Gastrocnemius medialis (tissue), 4 donors: ENCODE results near the gene IFITM10. TPM values are rescaled to one million over a fixed set of nuclear protein-coding genes. Genes with fewer than 3 reads are reported as not detected.

Experiments used
- ATAC-seq, 2 donors: fragments of 150-250 bp; one replicate each; pipeline ENCODE4 v1.9.1; 2016
- DNase-seq, 2 donors: peaks; one replicate each; pipeline ENCODE4 v3.0.0-alpha.2; 2019
- H3K27ac ChIP-seq, 4 donors: fragments of 200-600 bp; sonication (generic); 1 replicate in 1 of 4; 2 replicates in 3 of 4; pipeline ENCODE4 v1.5.1; 2016 to 2018; ENCODE audit warnings: mild to moderate bottlenecking in 2 of 4, moderate library complexity in 1 of 4
- H3K27me3 ChIP-seq, 3 donors: fragments of 200-600 bp; sonication (generic) in 2 of 3; 1 replicate in 1 of 3; 2 replicates in 2 of 3; pipeline versions ENCODE4 v1.5.1 to v1.6.0; 2016 to 2019; ENCODE audit warnings: mild to moderate bottlenecking in 1 of 3, moderate library complexity in 1 of 3
- H3K36me3 ChIP-seq, 2 donors: fragments of 200-600 bp; sonication (generic) in 1 of 2; one replicate each; pipeline ENCODE4 v1.5.1; 2017 to 2018
- H3K4me1 ChIP-seq, 2 donors: fragments of 200-600 bp; sonication (generic) in 1 of 2; one replicate each; pipeline ENCODE4 v1.5.1; 2016 to 2017; ENCODE audit warnings: mild to moderate bottlenecking in 2 of 2
- H3K4me3 ChIP-seq, 4 donors: fragments of 200-600 bp; sonication (generic) in 3 of 4; 1 replicate in 1 of 4; 2 replicates in 3 of 4; pipeline ENCODE4 v1.5.1; 2016 to 2019; ENCODE audit warnings: mild to moderate bottlenecking in 2 of 4
- H3K9me3 ChIP-seq, 3 donors: fragments of 200-600 bp; sonication (generic) in 2 of 3; 1 replicate in 1 of 3; 2 replicates in 2 of 3; pipeline ENCODE4 v1.5.1; 2016 to 2019
- CTCF ChIP-seq, 5 experiments: fragments of 450-650 bp in 3 of 5; fragments of 200-600 bp in 2 of 5; sonication (generic) in 2 of 5; IDR thresholded peaks in 4 of 5; conservative IDR thresholded peaks in 1 of 5; 1 replicate in 4 of 5; 2 replicates in 1 of 5; pipeline ENCODE4 v1.5.1; 2016 to 2019; ENCODE audit warnings: antibody characterized with exemption in 5 of 5, mild to moderate bottlenecking in 3 of 5, moderate library complexity in 3 of 5
- POLR2A ChIP-seq, 2 donors: fragments of 450-650 bp; IDR thresholded peaks; one replicate each; pipeline ENCODE4 v1.6.1; 2017; ENCODE audit warnings: antibody characterized with exemption in 2 of 2, mild to moderate bottlenecking in 2 of 2, moderate library complexity in 2 of 2
- in situ Hi-C, 4 donors: fragments of 200-750 bp; cut with MboI; loops; one replicate each; pipeline versions ENCODE4 v1.15.0 to v1.8.0; 2017; ENCODE audit warnings: low sequenced_read_pairs in 4 of 4
- intact Hi-C: fragments of 100-400 bp; cut with DNase I; formaldehyde crosslinking; loops from one replicate; pipeline ENCODE4 v1.15.1; 2023; ENCODE audit warnings: low total_unique reads
- total RNA-seq, 4 donors: library from RNA; depleted of rRNA; stranded (reverse); fragments of >200 nt; gene quantifications; one replicate each; pipeline versions ENCODE4 v1.1.0 to v1.2.3, GENCODE V29; 2016

Gene IFITM10
- total RNA-seq, 4 donors from 2014 or later: 1.1 to 7.2 (median 4.9) TPM

- in situ Hi-C loops (loop anchor here (5.0 to 25.0 kb wide), 6 partner anchors 125 to 465 kb away; partner anchors contain the start of genes INS (in 1 of the 4) and TH (in 1 of the 4)), intact Hi-C loops (no loop called here)
- Histone ChIP-seq H3K4me1 (peaks cover 5 to 7% of the 10 kb centered on the region in 2 donors), H3K27me3 (peaks cover 0 to 5% (median 0%) of the 10 kb centered on the region in 3 donors), H3K9me3 (no peaks in the 10 kb centered on the region), H3K27ac (no peak within 1 kb of the TSS), H3K36me3 (no peaks in the 10 kb centered on the region), H3K4me3 (no peak within 1 kb of the TSS)
- ATAC-seq (no peak), DNase-seq (no peak)
- TF ChIP-seq POLR2A (IDR thresholded peaks at IDR 0.05): no peak
- TF ChIP-seq CTCF (IDR thresholded peaks at IDR 0.05 in 4 of 5, conservative IDR thresholded peaks at IDR 0.05 in 1 of 5): no peak
These were observed 53.5 kb downstream of the IFITM10 start, which contains the start of gene KRTAP5-6 for GRCh38 chr11:1696608-1697570. TSS of gene KRTAP5-6 (plus strand) at chr11:1697195. CDS start at chr11:1697246, 51 bp downstream.

DNA sequence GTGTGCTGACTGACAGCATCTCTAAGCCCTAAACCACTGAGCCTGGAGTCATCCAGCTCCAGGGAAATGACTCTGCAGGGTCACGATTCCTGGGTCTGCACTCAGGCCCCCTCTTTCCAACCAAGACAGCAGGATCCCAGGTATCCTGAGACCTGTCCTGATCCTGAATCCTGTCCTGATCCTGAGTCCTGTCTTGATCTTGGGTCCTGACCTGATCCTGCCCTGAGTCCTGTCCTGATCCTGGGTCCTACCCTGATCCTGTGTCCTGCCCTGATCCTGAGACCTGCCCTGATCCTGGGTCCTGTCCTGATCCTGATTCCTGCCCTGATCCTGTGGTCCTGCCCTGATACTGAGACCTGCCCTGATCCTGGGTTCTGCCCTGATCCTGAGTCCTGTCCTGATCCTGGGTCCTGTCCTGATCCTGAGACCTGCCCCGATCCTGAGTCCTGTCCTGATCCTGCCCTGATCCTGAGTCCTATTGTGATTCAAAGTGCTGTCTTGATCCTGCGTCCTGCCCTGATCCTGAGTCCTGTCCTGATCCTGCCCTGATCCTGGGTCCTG lies 54.8 kb downstream of the IFITM10 start:
- no peak for ATAC-seq
- H3K27ac ChIP-seq: no peak overlapping the region
- TF ChIP-seq POLR2A (IDR thresholded peaks at IDR 0.05) (no peak), CTCF (IDR thresholded peaks at IDR 0.05 in 4 of 5, conservative IDR thresholded peaks at IDR 0.05 in 1 of 5) (no peak)
- no peak overlapping the region for H3K4me3 ChIP-seq
- no peaks in the 10 kb centered on the region for H3K9me3 ChIP-seq
- in situ Hi-C loops: loop anchor here (5.0 to 25.0 kb wide), 6 partner anchors 127 to 467 kb away; partner anchors contain the start of genes INS (in 1 of the 4) and TH (in 1 of the 4)
- intact Hi-C loops: no loop called here
- no peaks in the 10 kb centered on the region for H3K36me3 ChIP-seq
- peaks cover 5 to 7% of the 10 kb centered on the region in 2 donors for H3K4me1 ChIP-seq
- DNase-seq: no peak
- no peaks in the 10 kb centered on the region for H3K27me3 ChIP-seq

GRCh38 chr11:1694846-1695547 lies 55.4 kb downstream of the IFITM10 start:
- Histone ChIP-seq H3K9me3 (no peaks in the 10 kb centered on the region), H3K27ac (no peak overlapping the region), H3K4me3 (no peak overlapping the region), H3K27me3 (no peaks in the 10 kb centered on the region), H3K36me3 (no peaks in the 10 kb centered on the region), H3K4me1 (peaks cover 5 to 7% of the 10 kb centered on the region in 2 donors)
- ATAC-seq (no peak), DNase-seq (no peak)
- intact Hi-C loops (loop anchor here (1.0 to 5.0 kb wide), 2 partner anchors 43 to 137 kb away; no protein-coding TSS in a partner anchor), in situ Hi-C loops (loop anchor here (5.0 to 25.0 kb wide), 6 partner anchors 127 to 467 kb away; partner anchors contain the start of genes INS (in 1 of the 4) and TH (in 1 of the 4))
- TF ChIP-seq CTCF (IDR thresholded peaks at IDR 0.05 in 4 of 5, conservative IDR thresholded peaks at IDR 0.05 in 1 of 5) (no peak), POLR2A (IDR thresholded peaks at IDR 0.05) (no peak)
